ENCODE data around the gene CMA1. TPM values are rescaled to one million over a fixed set of nuclear protein-coding genes. Genes with fewer than 3 reads are reported as not detected.
"Not testable (repeated sequence)": the region's sequence is repeated elsewhere in the genome, so short reads cannot be mapped to it uniquely, and the experiment has no call there.

CMA1 gene
- total and polyA plus RNA-seq, 4 donors: 0.34 TPM; not detected in 3

DNA sequence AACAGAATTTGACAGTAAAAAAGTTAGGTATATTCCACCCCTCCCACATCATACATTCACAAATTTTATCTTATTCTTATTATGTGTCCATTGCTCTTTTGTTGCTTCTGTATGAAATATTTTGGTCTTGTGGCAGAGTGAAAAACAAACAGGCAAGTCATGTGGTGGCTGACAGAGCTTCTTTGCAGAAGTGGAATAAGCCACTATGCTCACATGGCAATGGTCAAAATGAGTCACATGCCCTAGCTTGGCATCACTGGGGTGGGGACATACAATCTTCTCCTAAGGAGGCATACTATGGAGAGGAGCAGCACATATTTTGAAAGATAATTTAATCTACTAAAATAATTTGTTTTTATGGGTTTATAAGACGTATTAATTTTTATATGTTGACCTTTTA, 27.7 kb upstream of the CMA1 start:
- H3K9me3 ChIP-seq (ENCODE audit: control insufficient read depth in 4 of 4, insufficient read depth in 3 of 4, low read length in 3 of 4): peaks cover 0 to 2% (median 0%) of the 10 kb centered on the region in 4 donors
- H3K27me3 ChIP-seq (ENCODE audit: control insufficient read depth in 3 of 3, insufficient read depth in 3 of 3, low read length in 2 of 3): no peaks in the 10 kb centered on the region
- TF ChIP-seq, protein P1, sequence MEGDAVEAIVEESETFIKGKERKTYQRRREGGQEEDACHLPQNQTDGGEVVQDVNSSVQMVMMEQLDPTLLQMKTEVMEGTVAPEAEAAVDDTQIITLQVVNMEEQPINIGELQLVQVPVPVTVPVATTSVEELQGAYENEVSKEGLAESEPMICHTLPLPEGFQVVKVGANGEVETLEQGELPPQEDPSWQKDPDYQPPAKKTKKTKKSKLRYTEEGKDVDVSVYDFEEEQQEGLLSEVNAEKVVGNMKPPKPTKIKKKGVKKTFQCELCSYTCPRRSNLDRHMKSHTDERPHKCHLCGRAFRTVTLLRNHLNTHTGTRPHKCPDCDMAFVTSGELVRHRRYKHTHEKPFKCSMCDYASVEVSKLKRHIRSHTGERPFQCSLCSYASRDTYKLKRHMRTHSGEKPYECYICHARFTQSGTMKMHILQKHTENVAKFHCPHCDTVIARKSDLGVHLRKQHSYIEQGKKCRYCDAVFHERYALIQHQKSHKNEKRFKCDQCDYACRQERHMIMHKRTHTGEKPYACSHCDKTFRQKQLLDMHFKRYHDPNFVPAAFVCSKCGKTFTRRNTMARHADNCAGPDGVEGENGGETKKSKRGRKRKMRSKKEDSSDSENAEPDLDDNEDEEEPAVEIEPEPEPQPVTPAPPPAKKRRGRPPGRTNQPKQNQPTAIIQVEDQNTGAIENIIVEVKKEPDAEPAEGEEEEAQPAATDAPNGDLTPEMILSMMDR (IDR thresholded peaks at IDR 0.05; ENCODE audit: control extremely low read depth, extremely low read depth): no peak
- DNase-seq: no peak
- 59 to 65% methylated on average over 1 of the region's 1 CpG for WGBS, 2 donors
- H3K4me1 ChIP-seq (ENCODE audit: control insufficient read depth in 5 of 5, insufficient read depth in 5 of 5, low read length in 5 of 5): no peaks in the 10 kb centered on the region
- H3K36me3 ChIP-seq (ENCODE audit: control insufficient read depth in 4 of 4, insufficient read depth in 4 of 4, low read length in 4 of 4): no peaks in the 10 kb centered on the region
- no peak overlapping the region for H3K27ac ChIP-seq (ENCODE audit: low read depth in 1 of 2, low read length in 1 of 2)
- no peak overlapping the region for H3K9ac ChIP-seq (ENCODE audit: insufficient read depth in 1 of 2, low read length in 2 of 2)
- no peak overlapping the region for H3K4me3 ChIP-seq
- no peak for ATAC-seq (ENCODE audit: insufficient read depth, low FRiP score)

GRCh38 chr14:24534286-24534685, 26.2 kb upstream of the CMA1 start:
- no peaks in the 10 kb centered on the region for H3K4me1 ChIP-seq (ENCODE audit: control insufficient read depth in 5 of 5, insufficient read depth in 5 of 5, low read length in 5 of 5)
- DNase-seq: no peak
- H3K9me3 ChIP-seq (ENCODE audit: control insufficient read depth in 4 of 4, insufficient read depth in 3 of 4, low read length in 3 of 4): peaks cover 0 to 2% (median 0%) of the 10 kb centered on the region in 4 donors
- no peak overlapping the region for H3K4me3 ChIP-seq
- H3K9ac ChIP-seq (ENCODE audit: insufficient read depth in 1 of 2, low read length in 2 of 2): no peak overlapping the region
- TF ChIP-seq, protein P1 (IDR thresholded peaks at IDR 0.05; ENCODE audit: control extremely low read depth, extremely low read depth): no peak
- no peak for ATAC-seq (ENCODE audit: insufficient read depth, low FRiP score)
- WGBS, 2 donors: 46 to 65% methylated on average over 3 of the region's 3 CpGs
- no peaks in the 10 kb centered on the region for H3K36me3 ChIP-seq (ENCODE audit: control insufficient read depth in 4 of 4, insufficient read depth in 4 of 4, low read length in 4 of 4)
- no peak overlapping the region for H3K27ac ChIP-seq (ENCODE audit: low read depth in 1 of 2, low read length in 1 of 2)
- no peaks in the 10 kb centered on the region for H3K27me3 ChIP-seq (ENCODE audit: control insufficient read depth in 3 of 3, insufficient read depth in 3 of 3, low read length in 2 of 3)

- not testable (repeated sequence) for H3K4me1 ChIP-seq (ENCODE audit: control insufficient read depth in 5 of 5, insufficient read depth in 5 of 5, low read length in 5 of 5); ATAC-seq (ENCODE audit: insufficient read depth, low FRiP score); H3K36me3 ChIP-seq (ENCODE audit: control insufficient read depth in 4 of 4, insufficient read depth in 4 of 4, low read length in 4 of 4); H3K4me3 ChIP-seq; H3K27me3 ChIP-seq (ENCODE audit: control insufficient read depth in 3 of 3, insufficient read depth in 3 of 3, low read length in 2 of 3); DNase-seq; H3K27ac ChIP-seq (ENCODE audit: low read depth in 1 of 2, low read length in 1 of 2); H3K9me3 ChIP-seq (ENCODE audit: control insufficient read depth in 4 of 4, insufficient read depth in 3 of 4, low read length in 3 of 4); H3K9ac ChIP-seq (ENCODE audit: insufficient read depth in 1 of 2, low read length in 2 of 2)
- WGBS, 2 donors: 75 to 82% methylated on average over 15 of the region's 15 CpGs
Measured at GRCh38 chr14:24525877-24526620, 18.0 kb upstream of the CMA1 start.

DNA sequence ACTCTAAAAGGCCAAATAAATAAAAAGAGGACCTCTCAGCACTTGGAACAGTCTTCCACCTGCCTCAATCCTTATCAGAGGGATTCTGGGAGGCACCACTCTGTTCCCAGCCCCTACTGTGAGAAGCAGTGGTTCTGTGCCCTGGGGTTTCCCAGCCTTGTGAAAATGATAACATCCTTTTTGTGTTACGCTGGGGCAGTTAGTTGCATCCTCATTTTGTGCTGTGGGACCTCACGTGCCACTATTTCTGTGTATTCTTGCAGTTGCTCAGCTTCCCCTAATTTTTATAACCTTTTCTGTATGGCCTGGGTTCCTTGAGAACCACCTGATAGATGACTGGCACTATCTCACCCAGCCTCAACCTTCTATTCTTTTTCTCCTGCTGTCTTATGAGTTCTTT, 10.8 kb upstream of the CMA1 start:
- H3K36me3 ChIP-seq (ENCODE audit: control insufficient read depth in 4 of 4, insufficient read depth in 4 of 4, low read length in 4 of 4): no peaks in the 10 kb centered on the region
- TF ChIP-seq, protein P1 (IDR thresholded peaks at IDR 0.05; ENCODE audit: control extremely low read depth, extremely low read depth): no peak
- H3K27me3 ChIP-seq (ENCODE audit: control insufficient read depth in 3 of 3, insufficient read depth in 3 of 3, low read length in 2 of 3): no peaks in the 10 kb centered on the region
- no peak overlapping the region for H3K4me3 ChIP-seq
- H3K9me3 ChIP-seq (ENCODE audit: control insufficient read depth in 4 of 4, insufficient read depth in 3 of 4, low read length in 3 of 4): no peaks in the 10 kb centered on the region
- no peak overlapping the region for H3K27ac ChIP-seq (ENCODE audit: low read depth in 1 of 2, low read length in 1 of 2)
- ATAC-seq (ENCODE audit: insufficient read depth, low FRiP score): no peak
- H3K4me1 ChIP-seq (ENCODE audit: control insufficient read depth in 5 of 5, insufficient read depth in 5 of 5, low read length in 5 of 5): no peaks in the 10 kb centered on the region
- no peak overlapping the region for H3K9ac ChIP-seq (ENCODE audit: insufficient read depth in 1 of 2, low read length in 2 of 2)
- no peak for DNase-seq
- 43 to 67% methylated on average over 2 of the region's 2 CpGs for WGBS, 2 donors

Measured in lung (tissue), 12 donors.